Esophagus squamous epithelium (tissue), 4 donors: ENCODE measurements around the gene MX2.

Experiments
- CTCF ChIP-seq, 6 experiments: fragments of 450-650 bp in 4 of 6; fragments of 200-600 bp in 2 of 6; sonication (generic) in 2 of 6; IDR thresholded peaks; one replicate each; pipeline ENCODE4 v1.5.1; 2016 to 2019; ENCODE audit warnings: antibody characterized with exemption in 6 of 6, mild to moderate bottlenecking in 4 of 6, moderate library complexity in 4 of 6
- POLR2A ChIP-seq, 4 donors: fragments of 450-650 bp; IDR thresholded peaks; one replicate each; pipeline ENCODE4 v1.6.1; 2017; ENCODE audit warnings: antibody characterized with exemption in 4 of 4, mild to moderate bottlenecking in 4 of 4, moderate library complexity in 3 of 4

GRCh38 chr21:41315726-41316125 is 46.1 kb upstream of the MX2 start:
- TF ChIP-seq CTCF (IDR thresholded peaks at IDR 0.05) (no peak), POLR2A (IDR thresholded peaks at IDR 0.05) (no peak)
